A549 treated with AZD2906 at 1 μM for 4 hours (cell line): ENCODE measurements around the gene OR1L4. TPM values are rescaled to one million over a fixed set of nuclear protein-coding genes. Genes with fewer than 3 reads are reported as not detected.

ENCODE experiments used
- total RNA-seq: library from RNA; stranded (reverse); fragments of 200-300 nt; extraction: Qiagen RNA extraction; gene quantifications from 5 replicates; pipeline ENCODE4 v1.2.3, GENCODE V29; 2022

OR1L4 gene, protein sequence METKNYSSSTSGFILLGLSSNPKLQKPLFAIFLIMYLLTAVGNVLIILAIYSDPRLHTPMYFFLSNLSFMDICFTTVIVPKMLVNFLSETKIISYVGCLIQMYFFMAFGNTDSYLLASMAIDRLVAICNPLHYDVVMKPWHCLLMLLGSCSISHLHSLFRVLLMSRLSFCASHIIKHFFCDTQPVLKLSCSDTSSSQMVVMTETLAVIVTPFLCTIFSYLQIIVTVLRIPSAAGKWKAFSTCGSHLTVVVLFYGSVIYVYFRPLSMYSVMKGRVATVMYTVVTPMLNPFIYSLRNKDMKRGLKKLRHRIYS
- not detected in 5 replicates for total RNA-seq

GRCh38 chr9:122723690-122724089 lies at the start of gene OR1L4:
Gene OR1L4, plus strand, starts transcription at chr9:122723990. Its CDS starts 0 bp downstream, at chr9:122723990.

GRCh38 chr9:122742003-122742402 lies 18.2 kb downstream of the OR1L4 start, which contains the start of gene OR1L6:
Gene OR1L6, plus strand, starts transcription at chr9:122742303. Its CDS starts 7,545 bp downstream, at chr9:122749848.

Other genes starting within 250 kb of the OR1L4 start
- gene OR1J1, start 246.1 kb upstream of the OR1L4 start, total RNA-seq: not detected in 5 replicates
- 0.10 TPM in 1 of 5 replicates, not detected in the others for gene OR1J2, start 213.2 kb upstream of the OR1L4 start, total RNA-seq
- gene OR1J4, start 204.8 kb upstream of the OR1L4 start, total RNA-seq: not detected in 5 replicates
- not detected in 5 replicates for gene OR1N1, start 196.7 kb upstream of the OR1L4 start, total RNA-seq
- gene OR1N2, start 170.9 kb upstream of the OR1L4 start, total RNA-seq: not detected in 5 replicates
- gene OR1L8, start 140.6 kb upstream of the OR1L4 start, total RNA-seq: not detected in 5 replicates
- 0.07 TPM in 1 of 5 replicates, not detected in the others for gene OR1Q1, start 109.3 kb upstream of the OR1L4 start, total RNA-seq
- gene OR1B1, start 66.4 kb upstream of the OR1L4 start, total RNA-seq: not detected in 5 replicates
- gene OR1L1, start 62.3 kb upstream of the OR1L4 start, total RNA-seq: not detected in 5 replicates
- gene OR1L3, start 48.9 kb upstream of the OR1L4 start, total RNA-seq: not detected in 5 replicates
- not detected in 5 replicates for gene OR1L6, start 18.3 kb downstream of the OR1L4 start, total RNA-seq
- gene OR5C1, start 64.9 kb downstream of the OR1L4 start, total RNA-seq: not detected in 5 replicates
- not detected in 5 replicates for gene OR1K1, start 76.1 kb downstream of the OR1L4 start, total RNA-seq
- 14.2 to 17.5 TPM (median 15.9 TPM) in 5 replicates for gene PDCL, start 104.6 kb downstream of the OR1L4 start, total RNA-seq
- gene RC3H2, start 181.4 kb downstream of the OR1L4 start, total RNA-seq: 15.2 to 20.7 TPM (median 19.1 TPM) in 5 replicates
- 5.4 to 5.7 TPM (median 5.5 TPM) in 5 replicates for gene ZBTB6, start 189.3 kb downstream of the OR1L4 start, total RNA-seq
- gene ZBTB26, start 207.5 kb downstream of the OR1L4 start, total RNA-seq: 1.2 to 1.9 TPM (median 1.9 TPM) in 5 replicates
- gene RABGAP1, start 217.0 kb downstream of the OR1L4 start, total RNA-seq: 12.1 to 16.1 TPM (median 12.7 TPM) in 5 replicates